ENCODE data around the gene CASP7. TPM values are rescaled to one million over a fixed set of nuclear protein-coding genes. Genes with fewer than 3 reads are reported as not detected.

Gene CASP7
- total and polyA plus RNA-seq, 2 of the 8 experiments (the other 6 are each of a cell fraction or from before 2014, with no cell fraction given): 2.3 to 4.1 TPM

DNA sequence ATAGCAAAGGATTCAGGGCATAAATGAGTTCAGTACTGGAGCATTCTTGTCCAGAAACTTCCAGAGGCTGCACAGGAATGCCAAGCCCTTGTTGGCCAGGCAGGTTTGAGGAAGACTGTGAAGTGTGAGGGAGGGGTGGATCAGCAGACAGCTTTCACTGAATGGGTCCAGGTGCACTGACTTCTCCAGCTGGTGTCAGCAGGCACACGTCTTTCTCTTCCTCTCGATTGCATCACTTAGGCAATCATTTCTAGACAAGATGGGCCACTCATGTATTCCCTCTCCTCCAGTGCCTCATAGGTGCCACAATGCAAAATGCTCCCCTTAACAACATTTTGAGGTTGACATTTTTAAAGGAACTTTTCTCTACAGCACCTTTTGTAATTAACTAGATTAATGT, 56.2 kb downstream of the CASP7 start:
- POLR2A ChIA-PET (ENCODE audit: partially characterized antibody): interaction anchor here (0.8 kb wide), 1 partner anchor 22 kb away, joined by 3 read pairs; no protein-coding TSS in a partner anchor
- no peaks in the 10 kb centered on the region for H3K36me3 ChIP-seq (ENCODE audit: control insufficient read depth in 2 of 4, insufficient read depth in 4 of 4, low read length in 3 of 4)
- H4K8ac ChIP-seq (ENCODE audit: extremely low read depth, insufficient read depth, low read length): no peak overlapping the region
- no peak overlapping the region for H3K4me2 ChIP-seq (ENCODE audit: insufficient read depth in 1 of 2, low read depth in 2 of 2, low read length in 2 of 2)
- H2BK5ac ChIP-seq (ENCODE audit: low read depth, low read length): no peak overlapping the region
- no peaks in the 10 kb centered on the region for H3K9me3 ChIP-seq (ENCODE audit: insufficient read depth in 2 of 2, low read depth in 1 of 2, low read length in 1 of 2)
- H3K4me3 ChIP-seq (ENCODE audit: extremely low read depth in 1 of 4, insufficient read depth in 2 of 4, low read depth in 3 of 4, low read length in 4 of 4): no peak overlapping the region
- H3K9ac ChIP-seq (replicated peaks in 1 of 4; ENCODE audit: extremely low read depth in 1 of 4, low read depth in 3 of 4, low read length in 3 of 4): no peak overlapping the region
- H3K4me1 ChIP-seq (replicated peaks in 1 of 4; ENCODE audit: control insufficient read depth in 3 of 4, insufficient read depth in 4 of 4, low read length in 3 of 4): peaks cover 0 to 2% (median 0%) of the 10 kb centered on the region in 4 experiments; a peak in 1 of 7 replicates
- no peak overlapping the region for H3K27ac ChIP-seq (ENCODE audit: low read depth, low read length)
- DNase-seq (ENCODE audit: low read depth in 1 of 2, low spot score in 2 of 2) (no peak), FAIRE-seq (no peak)
- H3K23ac ChIP-seq (ENCODE audit: insufficient read length): no peak overlapping the region
- 61% methylated on average over 2 of the region's 2 CpGs; no CpG with 5 or more reads in 1 of the 2 experiments for WGBS, 2 experiments (ENCODE audit: extremely low coverage in 1 of 2, insufficient coverage in 1 of 2, insufficient read length in 1 of 2, insufficient replicate concordance in 2 of 2, low coverage in 1 of 2, low lambda C conversion rate in 2 of 2, missing lambda C conversion rate in 1 of 2)
- TF ChIP-seq, protein P1, sequence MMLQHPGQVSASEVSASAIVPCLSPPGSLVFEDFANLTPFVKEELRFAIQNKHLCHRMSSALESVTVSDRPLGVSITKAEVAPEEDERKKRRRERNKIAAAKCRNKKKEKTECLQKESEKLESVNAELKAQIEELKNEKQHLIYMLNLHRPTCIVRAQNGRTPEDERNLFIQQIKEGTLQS (IDR thresholded peaks at IDR 0.05; ENCODE audit: insufficient read depth, low read depth, low read length): peak; percentile 46; the same call in 1 of the 2 replicates
- TF ChIP-seq CHD1 (IDR thresholded peaks at IDR 0.05; ENCODE audit: low read depth, low read length) (no peak), RAD21 (IDR thresholded peaks at IDR 0.05 in 1 of 2, conservative IDR thresholded peaks at IDR 0.05 in 1 of 2; ENCODE audit: low read depth in 2 of 2, low read length in 2 of 2) (peak; percentile 8 to 28; a peak in 3 of 4 replicates), SP4 (IDR thresholded peaks at IDR 0.05; ENCODE audit: low read length) (no peak), CEBPB (IDR thresholded peaks at IDR 0.05; ENCODE audit: low read depth, low read length) (peak; percentile 89), SUZ12 (IDR thresholded peaks at IDR 0.05; ENCODE audit: low read length) (no peak)
- TF ChIP-seq, protein P2, sequence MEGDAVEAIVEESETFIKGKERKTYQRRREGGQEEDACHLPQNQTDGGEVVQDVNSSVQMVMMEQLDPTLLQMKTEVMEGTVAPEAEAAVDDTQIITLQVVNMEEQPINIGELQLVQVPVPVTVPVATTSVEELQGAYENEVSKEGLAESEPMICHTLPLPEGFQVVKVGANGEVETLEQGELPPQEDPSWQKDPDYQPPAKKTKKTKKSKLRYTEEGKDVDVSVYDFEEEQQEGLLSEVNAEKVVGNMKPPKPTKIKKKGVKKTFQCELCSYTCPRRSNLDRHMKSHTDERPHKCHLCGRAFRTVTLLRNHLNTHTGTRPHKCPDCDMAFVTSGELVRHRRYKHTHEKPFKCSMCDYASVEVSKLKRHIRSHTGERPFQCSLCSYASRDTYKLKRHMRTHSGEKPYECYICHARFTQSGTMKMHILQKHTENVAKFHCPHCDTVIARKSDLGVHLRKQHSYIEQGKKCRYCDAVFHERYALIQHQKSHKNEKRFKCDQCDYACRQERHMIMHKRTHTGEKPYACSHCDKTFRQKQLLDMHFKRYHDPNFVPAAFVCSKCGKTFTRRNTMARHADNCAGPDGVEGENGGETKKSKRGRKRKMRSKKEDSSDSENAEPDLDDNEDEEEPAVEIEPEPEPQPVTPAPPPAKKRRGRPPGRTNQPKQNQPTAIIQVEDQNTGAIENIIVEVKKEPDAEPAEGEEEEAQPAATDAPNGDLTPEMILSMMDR (IDR thresholded peaks at IDR 0.05; ENCODE audit: control extremely low read depth in 1 of 3, insufficient read depth in 1 of 3, low read depth in 1 of 3, low read length in 3 of 3): peak in 1 of 3 experiments; percentile 7; a peak in 1 of 4 replicates
- no peak overlapping the region for H3K18ac ChIP-seq (ENCODE audit: extremely low read depth, low read length)
- H2AFZ ChIP-seq (ENCODE audit: low read length): no peak overlapping the region
- no peaks in the 10 kb centered on the region for H3K23me2 ChIP-seq (ENCODE audit: low read depth, low read length)
- no peak overlapping the region for H3K14ac ChIP-seq (ENCODE audit: insufficient read length)
- no peak overlapping the region for H3K4ac ChIP-seq (replicated peaks; ENCODE audit: insufficient read length, low read depth, low read length)
- no peak overlapping the region for H4K5ac ChIP-seq (ENCODE audit: insufficient read length, low read depth, low read length)
- no peaks in the 10 kb centered on the region for H3K79me2 ChIP-seq (ENCODE audit: control insufficient read depth in 1 of 2, insufficient read depth in 2 of 2, low read length in 2 of 2)
- no peak overlapping the region for H2BK12ac ChIP-seq (ENCODE audit: low read depth, low read length)
- CTCF ChIA-PET (ENCODE audit: partially characterized antibody): interaction anchor here (1.0 to 1.6 kb wide), 2 partner anchors 17 to 63 kb away, joined by 3 to 6 read pairs; no protein-coding TSS in a partner anchor
- no peaks in the 10 kb centered on the region for H3K27me3 ChIP-seq (replicated peaks in 1 of 4; ENCODE audit: control insufficient read depth in 3 of 4, extremely low read depth in 1 of 4, insufficient read depth in 3 of 4, low read length in 3 of 4)
- H3K56ac ChIP-seq (replicated peaks; ENCODE audit: insufficient read length, low read depth, low read length): no peak overlapping the region
- no peaks in the 10 kb centered on the region for H3K79me1 ChIP-seq (ENCODE audit: low read depth, low read length)
- H2BK120ac ChIP-seq (replicated peaks; ENCODE audit: low read depth, low read length): no peak overlapping the region
- no peaks in the 10 kb centered on the region for H4K20me1 ChIP-seq (replicated peaks in 1 of 2; ENCODE audit: control insufficient read depth in 1 of 2, insufficient read depth in 2 of 2, low read length in 2 of 2)
- H2BK15ac ChIP-seq (ENCODE audit: low read length): no peak overlapping the region
- H4K91ac ChIP-seq (replicated peaks; ENCODE audit: insufficient read length, low read length): no peak overlapping the region
- H2BK20ac ChIP-seq (ENCODE audit: low read length): no peak overlapping the region
- no peak overlapping the region for H2AK5ac ChIP-seq (ENCODE audit: low read depth, low read length)
